ENCODE results near the gene UGDH. TPM values are rescaled to one million over a fixed set of nuclear protein-coding genes. Genes with fewer than 3 reads are reported as not detected.
"Not testable (repeated sequence)": the region's sequence is repeated elsewhere in the genome, so short reads cannot be mapped to it uniquely, and the experiment has no call there.

The UGDH gene
- total RNA-seq, 1 experiment from 2014 or later: 82.8 TPM

DNA sequence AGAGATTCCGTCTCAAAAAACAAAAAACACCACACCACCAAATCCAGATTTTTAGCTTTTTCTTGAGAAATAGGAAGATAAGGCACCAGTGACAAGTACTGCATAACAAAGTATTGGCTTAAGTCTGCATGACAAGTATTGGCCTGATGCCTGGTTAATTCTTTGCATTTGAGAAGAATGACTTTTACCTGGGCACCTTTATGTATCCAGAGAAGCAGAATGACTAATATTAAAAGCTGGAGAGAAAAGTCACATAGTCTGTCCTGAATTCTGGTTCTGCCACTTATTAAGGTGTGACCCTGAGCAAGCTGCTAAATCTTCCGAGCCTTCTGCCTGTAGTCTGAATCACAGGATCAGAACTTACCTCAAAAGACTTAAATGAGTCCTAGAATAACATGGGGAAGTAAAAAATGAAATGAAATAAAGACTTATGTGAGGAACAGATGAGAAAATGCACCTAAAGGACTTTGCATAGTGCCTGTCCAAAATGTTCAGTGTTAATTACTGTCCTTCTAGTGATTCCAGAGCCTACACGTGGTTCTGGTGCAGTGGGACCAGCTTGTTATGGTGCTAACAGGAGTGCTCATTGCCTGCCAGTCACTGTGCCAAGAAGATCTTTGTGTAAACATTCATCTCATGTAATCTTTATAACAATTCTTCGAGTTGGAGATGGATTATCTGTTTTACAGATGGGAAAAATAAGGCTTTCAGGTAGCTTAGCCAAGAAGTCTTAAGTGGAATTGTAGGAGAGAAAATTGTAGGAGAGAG is 31.6 kb downstream of the UGDH start:
- no peak for DNase-seq (ENCODE audit: low spot score)

DNA sequence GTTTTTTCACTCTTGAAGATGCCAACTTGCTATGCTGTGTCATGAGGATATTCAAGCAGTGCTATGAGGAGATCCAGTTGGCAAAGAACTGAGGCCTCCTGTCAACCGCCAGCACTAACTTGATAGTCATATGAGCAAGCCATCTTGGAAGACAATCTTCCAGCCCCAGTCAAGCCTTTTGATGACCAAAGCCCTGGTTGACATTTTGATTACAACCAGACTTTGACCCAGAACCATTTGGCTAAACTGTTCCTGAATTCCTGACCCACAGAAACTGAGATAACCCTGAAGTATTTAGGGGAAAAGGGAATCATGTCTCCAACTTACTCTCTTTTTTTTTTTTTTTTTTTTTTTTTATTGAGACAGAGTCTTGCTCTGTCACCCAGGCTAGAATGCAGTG is 32.9 kb downstream of the UGDH start:
- no peak for DNase-seq (ENCODE audit: low spot score)

DNA sequence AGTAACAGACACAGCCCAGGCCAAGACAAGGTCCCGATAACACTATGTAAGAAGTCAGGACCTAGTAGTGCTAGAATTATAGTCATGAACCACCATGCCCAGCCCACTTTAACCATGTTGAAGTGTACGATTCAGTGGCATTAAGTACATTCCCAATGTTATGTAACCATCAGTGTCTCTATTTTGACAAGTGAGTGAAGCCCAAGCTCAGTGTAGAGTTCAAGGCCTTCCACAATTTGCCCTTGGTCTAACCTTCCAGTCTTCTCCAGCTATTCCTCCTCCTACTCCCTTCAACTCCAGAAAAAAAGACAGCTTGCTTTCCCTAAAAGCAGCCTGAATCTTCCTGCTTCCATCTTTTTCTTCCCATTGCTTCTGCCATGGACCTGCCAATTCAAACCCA is 36.9 kb downstream of the UGDH start:
- no peak for DNase-seq (ENCODE audit: low spot score)

DNA sequence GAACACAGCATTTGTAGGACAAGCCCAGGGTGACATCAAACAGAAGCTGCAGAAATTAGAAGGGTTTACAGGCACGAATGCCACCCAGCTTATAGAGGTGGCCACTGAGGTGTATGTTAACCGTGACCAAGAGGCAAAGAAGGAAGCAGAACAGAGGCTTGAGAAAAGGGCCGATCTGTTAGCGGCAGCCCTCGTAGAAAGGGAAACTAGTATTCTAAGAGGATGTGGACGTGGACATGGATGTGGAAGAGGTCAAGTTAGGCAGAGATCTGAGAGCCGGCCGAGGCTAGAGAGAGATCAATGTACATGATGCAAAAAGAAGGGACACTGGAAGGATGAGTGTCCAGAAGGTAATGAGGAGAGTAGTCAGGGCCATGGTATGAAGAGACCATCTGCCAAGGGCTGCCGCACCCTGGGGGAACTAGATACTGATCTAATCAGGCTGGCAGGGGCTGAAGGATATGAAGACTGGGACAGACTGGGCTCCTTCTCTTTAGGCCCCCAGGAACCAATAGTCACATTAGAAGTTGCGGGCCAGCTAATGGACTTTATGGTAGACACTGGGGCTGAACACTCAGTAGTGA is 40.9 kb downstream of the UGDH start:
- DNase-seq (ENCODE audit: low spot score): no peak

DNA sequence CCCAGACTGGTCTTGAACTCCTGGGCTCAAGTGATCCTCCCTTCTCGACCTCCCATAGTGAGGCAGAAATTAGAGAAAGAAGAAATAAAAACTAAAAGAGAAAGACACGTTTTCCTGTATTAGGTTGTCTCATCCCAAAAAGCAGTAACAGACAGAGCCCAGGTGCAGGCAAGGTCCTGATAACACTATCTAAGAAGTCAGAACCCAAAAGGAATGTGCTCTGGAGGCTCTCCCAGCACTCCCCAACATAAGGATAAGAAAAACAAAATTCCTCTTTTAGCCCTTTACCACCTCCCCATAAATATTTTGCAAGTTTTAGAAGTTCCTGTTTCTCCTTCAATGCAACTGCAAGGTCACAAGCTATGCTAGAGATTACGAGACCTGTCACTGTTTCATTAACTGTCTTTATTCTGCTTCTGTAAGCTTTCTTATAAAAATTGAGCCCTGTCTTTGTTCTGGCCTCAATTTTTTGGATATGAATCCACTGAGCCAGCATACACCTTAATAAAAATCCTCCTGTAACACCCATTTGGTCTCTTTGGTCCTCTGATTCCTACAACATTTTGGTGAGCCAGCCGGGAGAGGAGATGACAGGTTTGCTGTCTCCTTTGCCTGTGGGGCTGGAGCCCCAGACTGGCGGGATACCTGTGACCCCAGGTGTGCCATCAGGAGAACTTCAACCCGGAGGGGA is 42.5 kb downstream of the UGDH start:
- no peak for DNase-seq (ENCODE audit: low spot score)

DNA sequence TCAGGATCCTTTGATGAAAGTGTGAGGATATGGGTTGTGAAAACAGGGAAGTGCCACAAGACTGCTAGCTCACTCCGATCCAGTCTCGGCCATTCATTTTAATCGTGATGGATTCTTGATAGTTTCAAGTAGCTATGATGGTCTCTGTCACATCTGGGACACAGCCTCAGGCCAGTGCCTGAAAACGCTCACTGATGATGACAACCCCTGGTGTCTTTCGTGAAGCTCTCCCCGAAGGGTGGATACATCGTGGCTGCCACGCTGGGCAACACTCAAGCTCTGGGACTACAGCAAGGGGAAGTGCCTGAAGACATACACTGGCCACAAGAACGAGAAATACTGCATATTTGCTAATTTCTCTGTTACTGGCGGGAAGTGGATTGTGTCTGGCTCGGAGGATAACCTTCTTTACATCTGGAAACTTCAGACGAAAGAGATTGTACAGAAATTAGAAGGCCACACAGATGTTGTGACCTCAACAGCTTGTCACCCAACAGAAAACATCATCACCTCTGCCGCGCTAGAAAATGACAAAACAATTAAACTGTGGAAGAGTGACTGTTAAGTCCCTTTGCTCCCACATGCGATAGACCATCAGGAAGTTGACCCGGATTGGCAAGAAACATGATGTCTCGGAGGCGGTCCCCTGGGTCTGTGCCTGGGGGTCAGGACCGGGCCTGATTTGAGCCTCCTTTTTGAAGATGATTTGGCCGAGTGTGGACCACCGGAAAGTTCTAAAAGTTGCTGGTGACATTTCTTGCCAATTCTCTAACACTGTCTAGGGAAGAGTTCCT is 46.1 kb downstream of the UGDH start:
- DNase-seq (ENCODE audit: low spot score): no peak

DNA sequence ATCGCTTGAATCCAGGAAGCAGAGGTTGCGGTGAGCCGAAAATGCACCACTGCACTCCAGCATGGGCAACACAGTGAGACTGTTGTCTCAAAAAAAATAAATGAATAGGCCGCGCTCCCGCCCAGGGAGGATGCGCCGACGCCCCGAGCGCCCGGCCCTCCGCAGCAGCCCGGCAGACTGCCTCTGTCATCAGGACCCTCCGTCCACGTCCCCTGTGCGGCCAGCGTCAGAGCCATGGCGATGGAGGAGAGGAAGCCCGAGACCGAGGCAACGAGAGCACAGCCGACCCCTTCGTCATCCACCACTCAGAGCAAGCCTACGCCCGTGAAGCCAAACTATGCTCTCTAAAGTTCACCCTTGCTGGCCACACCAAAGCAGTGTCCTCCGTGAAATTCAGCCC is 47.0 kb downstream of the UGDH start:
- DNase-seq (ENCODE audit: low spot score): no peak

DNA sequence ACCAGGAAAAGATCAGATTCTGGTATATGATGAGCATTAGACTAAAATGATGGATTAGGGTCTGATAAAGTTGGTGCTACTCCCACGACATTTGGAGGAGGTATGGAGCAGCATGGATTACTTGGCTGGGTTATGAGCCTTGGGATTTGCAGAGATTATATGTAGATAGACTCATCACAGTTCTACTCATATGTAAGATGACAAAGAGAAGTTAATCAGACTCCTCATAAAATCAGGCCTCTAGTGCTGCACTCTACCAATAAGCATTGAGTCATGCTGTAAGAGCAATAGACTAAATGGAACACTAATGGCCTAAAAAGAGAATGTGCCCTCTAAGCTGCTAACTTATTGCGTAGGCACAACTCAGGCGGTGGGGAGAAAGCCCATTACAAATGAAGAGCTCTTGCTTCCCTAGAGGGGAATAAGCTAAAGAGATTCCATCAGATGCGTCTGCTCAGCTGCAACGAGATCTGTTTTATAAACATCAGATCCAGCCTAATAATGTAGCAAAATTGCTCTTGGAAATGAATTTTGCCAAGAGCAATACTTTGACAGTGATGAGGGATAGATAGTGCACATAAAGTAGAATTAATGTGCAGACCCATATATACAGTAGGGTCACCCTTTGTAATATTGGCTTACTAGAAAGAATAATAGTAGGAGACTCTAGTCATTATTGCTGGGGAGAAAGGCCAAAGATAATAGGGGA is 50.9 kb downstream of the UGDH start:
- DNase-seq (ENCODE audit: low spot score): no peak

DNA sequence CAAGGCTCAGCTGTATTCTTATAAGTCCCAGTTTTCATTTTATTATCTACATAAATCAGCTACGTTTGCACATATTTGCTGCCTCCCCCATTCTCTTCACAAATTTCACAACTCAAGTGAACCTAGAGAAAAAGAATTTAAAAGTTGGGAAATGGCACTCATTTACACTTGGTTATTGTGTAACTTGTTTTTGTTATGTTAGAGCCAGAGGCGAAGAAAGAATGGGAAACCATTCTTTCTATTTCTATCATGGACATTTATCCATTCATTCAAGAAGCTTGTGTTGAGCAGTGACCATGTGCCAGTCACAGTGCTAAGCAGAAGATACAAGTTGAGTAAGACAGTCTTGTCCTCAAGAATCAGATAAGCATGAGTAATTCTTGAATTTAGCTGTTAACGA is 54.8 kb downstream of the UGDH start:
- DNase-seq (ENCODE audit: low spot score): no peak

DNA sequence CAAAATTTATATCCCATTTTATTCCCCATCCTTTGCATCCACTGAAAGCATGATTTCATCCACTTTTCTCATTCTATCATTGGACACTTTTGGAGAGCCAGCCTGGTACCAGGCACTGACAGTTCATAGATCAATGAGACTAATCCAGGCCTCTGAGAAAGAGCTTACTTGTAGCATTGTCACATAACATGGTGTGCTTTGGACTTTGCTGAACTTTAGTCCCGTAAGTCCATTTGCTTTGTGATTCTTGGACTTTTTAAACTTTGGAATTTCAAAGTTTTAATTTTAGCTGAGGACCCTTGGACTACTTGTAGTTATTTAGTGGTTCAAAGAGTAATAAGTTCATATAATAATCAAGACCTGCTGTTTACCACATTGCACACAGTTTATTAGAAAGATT is 56.8 kb downstream of the UGDH start:
- no peak for DNase-seq (ENCODE audit: low spot score)

DNA sequence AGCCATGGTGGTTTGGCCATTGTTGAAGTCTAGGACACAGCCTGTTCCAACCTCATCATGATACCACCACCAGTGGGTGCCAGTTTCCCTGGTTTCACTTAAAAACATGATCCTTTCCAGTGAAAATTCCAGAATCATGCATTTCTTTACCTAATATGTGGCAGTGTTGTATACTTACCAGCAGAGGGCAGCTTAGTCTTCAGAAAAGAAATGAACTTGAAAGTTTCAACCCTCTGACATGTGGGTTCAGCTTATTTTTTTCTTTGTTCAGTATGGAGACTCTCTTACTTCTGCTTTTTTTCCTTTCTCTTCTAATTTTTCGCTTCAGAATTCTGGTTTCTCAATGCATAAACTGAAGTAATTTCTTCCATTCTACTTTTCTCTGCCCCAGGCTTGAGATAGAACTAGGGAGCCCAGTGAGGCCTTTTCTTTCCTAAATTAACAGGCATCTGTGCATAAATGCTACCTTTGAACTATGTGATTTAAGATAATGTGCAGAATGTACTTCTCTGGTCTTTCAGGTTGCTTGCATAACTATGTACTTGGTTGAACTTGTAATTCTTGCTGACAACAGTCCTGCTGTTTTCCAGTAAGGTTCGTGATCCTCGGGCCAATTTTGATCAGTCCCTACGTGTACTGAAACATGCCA is 57.7 kb downstream of the UGDH start:
- DNase-seq (ENCODE audit: low spot score): peak; percentile 87

DNA sequence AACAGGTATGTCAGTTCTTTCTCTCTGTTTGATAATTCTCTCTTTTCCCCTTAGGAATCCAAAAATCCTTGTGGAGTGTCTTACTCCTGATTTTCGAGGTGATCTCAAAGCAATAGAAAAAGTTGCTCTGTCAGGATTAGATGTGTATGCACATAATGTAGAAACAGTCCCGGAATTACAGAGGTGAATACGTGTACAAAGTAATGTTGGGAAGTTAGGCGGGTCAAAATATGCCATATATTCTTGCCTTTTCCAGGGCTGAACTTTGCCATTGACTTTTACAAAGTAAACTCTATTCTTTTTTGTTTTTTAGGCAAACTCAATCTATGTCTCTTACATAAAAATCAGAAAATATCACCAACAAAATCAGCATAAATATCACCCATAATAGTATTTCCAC is 59.8 kb downstream of the UGDH start:
- no peak for DNase-seq (ENCODE audit: low spot score)

DNA sequence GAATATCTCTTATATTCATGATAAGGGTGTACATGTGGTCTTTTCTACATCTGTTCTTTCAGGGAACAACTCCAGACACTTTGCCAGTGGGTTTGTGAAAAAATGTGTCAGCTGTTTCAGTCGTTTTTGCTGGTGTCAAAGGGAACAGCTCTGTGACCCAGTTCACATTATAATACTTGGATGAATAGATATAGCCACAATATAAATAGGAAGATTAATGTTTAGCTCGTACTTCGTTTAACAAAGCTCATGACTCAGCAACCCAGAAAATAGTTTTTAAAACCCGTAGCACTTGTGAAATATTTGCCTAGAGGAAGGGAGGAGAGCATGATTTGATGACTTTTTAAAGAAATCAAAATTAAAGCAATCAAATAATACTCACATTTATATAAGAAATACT is 60.5 kb downstream of the UGDH start:
- no peak for DNase-seq (ENCODE audit: low spot score)

DNA sequence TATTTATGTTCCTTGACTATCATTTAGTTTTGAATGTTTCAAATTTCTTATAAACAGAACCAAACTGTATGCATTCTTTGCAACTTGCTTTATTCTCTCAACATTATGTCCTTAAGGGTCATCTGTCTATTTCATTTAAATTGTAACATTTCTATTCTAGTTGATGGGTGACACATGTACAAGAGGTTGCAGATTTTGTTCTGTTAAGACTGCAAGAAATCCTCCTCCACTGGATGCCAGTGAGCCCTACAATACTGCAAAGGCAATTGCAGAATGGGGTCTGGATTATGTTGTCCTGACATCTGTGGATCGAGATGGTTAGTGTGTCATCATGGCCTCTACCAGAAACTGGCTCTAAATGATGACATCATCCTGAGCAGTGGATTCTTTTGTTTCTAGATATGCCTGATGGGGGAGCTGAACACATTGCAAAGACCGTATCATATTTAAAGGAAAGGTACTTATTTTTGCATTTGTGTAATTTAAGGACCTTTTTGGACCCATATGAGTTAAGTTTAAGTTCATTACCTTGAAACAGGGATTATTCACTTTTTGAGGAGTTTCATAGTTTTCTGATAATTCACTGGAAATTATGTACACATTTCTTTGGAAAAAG is 62.2 kb downstream of the UGDH start:
- DNase-seq (ENCODE audit: low spot score): peak; percentile 78

DNA sequence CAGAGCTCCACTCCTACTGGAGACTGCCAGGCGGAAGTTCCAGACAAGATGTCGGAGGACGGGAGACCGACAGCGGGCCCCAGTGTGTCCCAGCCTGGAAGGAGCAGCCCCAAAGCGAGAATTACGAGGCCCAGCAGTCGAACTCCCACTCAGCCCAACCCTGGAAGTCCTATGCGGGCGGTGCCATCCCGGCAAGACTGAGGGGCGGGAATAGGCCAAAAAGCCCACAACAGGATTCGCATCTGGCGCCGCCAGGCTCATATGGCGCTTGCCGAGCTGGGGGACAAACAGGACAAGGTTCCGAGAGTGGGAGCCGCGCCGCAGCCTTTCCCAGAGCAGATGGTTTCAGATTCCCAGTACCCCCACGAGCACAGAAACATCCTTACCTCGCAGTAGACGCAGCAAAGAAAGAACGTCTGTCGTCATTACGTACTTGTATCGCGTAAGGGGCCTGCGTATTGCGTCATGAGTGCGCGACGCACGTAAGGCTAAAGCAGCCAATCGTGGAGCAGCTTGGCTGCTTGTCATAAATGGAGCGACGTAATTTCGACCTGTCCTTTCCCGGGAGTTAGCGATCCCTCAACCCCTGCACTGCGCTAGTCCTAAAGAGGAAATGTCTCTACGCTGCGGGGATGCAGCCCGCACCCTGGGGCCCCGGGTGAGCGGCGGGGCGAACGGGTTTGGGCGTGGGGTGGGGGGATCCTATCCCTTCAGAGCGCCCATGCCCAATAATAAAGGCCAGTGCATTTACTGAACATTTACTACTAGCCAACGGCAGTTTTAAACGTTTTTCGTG is 68.5 kb downstream of the UGDH start, which contains the start of the genes LIAS and RPL9:
Gene LIAS, plus strand, starts transcription at position 552 of the 796 bp plus-strand sequence. Its CDS starts 62 bp downstream, at position 614.
Gene RPL9, minus strand, starts transcription at position 418 of the 796 bp plus-strand sequence. CDS start 483 bp downstream, outside the sequence.
- DNase-seq (ENCODE audit: low spot score): peak; percentile 97

DNA sequence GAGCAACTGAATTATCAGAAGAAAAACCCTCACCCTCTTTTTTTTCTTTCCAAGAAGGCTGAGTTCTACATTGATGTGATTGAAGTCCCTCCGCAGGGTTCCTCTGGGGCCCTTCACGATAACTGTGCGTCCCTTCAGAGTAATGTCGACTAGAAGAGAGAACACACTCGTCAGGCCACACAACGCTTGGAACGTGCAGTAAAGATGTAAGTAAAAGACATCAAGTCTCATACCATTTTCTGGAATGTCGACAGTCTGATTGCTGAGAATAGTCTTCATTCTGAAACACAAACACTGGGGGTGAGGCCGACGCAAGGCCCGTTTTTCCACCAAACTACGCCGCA is 69.1 kb downstream of the UGDH start:
- not testable (repeated sequence) for DNase-seq (ENCODE audit: low spot score)

DNA sequence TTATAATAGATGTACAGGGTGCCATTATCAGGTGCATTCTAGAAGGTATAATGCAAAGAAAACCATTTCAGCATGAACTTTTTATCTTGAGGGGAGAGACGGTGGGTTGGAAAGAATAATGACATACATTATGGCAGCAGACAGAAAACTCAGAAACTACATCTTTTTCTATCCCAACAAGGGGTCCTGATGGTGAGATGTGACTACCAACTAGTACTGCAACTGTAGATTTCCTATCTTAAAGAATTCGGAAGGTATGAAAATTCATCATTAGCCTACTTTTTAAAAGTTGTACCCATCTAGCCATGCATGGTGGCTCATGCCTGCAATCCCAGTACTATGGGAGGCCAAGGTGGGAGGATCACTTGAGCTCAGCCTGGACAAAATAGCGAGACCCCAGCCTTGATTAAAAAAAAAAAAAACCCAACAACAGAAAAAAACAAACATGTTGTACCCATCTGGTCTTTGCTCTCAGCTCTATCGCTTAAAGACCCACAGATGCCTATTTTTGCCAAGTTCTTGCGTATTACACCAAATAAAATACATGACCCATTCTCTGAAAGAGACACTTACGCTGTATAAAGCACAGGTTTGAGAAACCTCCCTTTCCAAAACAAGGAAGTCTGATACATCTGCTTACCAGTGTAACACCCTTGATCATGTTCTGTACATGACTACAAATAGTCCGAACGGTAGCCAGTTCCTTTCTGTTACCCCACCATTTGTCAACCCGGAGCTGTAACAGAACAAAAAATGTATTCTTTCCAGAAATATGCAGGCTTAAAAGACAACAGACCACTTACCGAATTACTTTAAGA is 70.1 kb downstream of the UGDH start:
- DNase-seq (ENCODE audit: low spot score): no peak

DNA sequence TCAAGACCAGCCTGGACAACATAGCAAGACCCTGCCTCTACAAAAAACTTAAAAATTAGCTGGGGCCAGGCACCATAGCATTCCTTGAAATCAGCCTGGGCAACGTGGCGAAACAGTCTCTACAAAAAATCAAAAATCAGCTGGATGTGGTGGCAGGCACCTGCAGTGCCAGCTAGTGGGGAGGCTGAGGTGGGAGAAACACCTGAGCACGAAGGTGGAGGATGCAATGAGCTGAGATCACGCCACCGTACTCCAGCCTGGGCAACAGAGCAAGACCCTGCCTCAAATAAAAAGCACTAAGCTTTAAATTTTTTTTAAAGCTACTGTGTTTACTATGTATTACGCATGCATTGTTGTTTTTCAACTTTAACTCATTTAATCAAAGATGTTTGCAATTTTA is 71.8 kb downstream of the UGDH start:
- DNase-seq (ENCODE audit: low spot score): no peak

DNA sequence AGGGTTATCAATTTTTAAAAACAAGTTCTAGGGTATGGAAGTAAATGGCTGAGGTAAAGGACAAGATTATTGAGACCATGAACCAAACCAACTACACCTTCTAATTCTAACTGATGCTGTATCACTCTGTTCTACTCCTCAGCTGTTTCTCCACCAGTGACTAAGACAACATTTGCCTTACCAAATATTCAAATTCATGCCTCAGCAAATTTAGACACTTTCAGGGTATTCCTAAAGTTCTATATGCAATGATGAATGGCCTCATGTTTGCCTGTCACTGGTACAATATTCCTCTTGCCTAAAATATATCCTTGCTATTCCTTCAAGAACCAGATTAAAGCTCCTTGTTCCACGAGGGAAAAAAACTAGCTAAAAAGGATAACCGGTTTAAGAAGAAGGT is 73.5 kb downstream of the UGDH start:
- no peak for DNase-seq (ENCODE audit: low spot score)

Measured in A172 (cell line).